Activated CD4-positive, CD25-positive, alpha-beta regulatory T cell (primary cell): Measurements from ENCODE around the gene ZNF189.
"Not testable (repeated sequence)": the region's sequence is repeated elsewhere in the genome, so short reads cannot be mapped to it uniquely, and the experiment has no call there.

ENCODE experiments used
- DNase-seq, 4 experiments: peaks; one replicate each; lab custom pipeline; 2025; lab: John Stamatoyannopoulos, UW

Gene ZNF189

DNA sequence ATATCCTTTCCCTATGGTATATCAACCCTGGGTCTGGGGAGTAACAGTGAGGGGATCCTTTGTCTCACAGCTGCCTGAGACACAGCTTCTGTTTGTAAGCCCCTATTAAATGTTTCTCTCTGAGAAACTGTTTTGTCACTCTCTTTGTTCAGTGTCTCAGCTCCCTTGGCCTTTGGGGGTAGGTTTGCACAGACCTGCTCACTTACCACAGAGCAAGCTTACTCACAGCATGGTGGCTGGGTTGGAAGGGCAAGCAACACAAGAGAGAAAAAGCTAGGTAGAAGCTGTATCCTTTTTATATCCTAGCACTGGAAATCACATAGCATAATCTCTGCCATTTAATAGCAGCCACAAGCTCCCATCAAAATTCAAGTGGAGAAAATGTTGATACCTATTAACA is 18.4 kb upstream of the ZNF189 start:
- no peak for DNase-seq

- DNase-seq: no peak
Observed at GRCh38 chr9:101381118-101381517, 17.5 kb upstream of the ZNF189 start.

- DNase-seq: no peak
Observed at GRCh38 chr9:101381833-101382342, 16.8 kb upstream of the ZNF189 start.

DNA sequence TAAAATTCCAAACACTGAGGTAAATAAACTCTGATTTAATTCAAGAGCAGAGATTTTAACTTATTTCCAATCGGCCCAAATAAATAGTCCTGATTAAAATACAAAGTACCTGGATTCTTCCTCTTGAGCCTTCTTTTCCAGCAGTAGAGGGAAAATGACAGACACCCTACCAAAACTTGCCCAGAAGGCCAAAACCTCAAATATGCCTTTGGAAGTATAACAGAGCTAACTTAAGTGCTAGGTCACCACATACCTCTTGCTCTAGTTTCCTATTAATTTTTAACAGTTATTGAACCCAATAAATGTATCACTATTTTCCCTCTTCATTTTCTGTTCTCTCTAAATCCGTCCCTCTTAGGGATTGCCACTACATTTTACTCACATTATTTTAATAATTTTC is 15.3 kb upstream of the ZNF189 start:
- DNase-seq: no peak

DNA sequence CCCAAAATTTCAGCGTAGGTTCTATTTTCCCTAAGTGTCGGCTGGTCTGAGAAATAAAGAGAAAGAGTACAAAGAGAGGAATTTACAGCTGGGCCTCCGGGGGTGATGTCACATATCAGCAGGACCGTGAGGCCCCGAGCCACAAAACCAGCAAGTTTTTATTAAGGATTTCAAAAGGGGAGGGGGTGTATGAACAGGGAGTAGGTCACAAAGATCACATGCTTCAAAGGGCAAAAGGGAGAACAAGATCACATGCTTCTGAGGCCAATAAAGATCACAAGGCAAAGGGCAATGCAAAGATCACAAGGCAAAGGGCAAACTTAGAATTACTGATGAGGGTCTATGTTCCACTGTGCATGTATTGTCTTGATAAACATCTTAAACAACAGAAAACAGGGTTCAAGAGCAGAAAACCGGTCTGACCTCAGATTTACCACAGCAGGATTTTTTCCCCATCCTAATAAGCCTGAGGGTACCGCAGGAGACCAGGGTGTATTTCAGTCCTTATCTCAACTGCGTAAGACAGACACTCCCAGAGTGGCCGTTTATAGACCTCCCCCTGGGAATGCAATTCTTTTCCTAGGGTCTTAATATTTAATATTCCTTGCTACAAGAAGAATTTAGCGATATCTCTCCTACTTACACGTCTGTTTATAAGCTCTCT is 13.6 kb upstream of the ZNF189 start, which contains the start of gene BAAT:
TSS of gene BAAT (minus strand) at position 134 of the 664 bp plus-strand sequence. CDS start 13,602 bp downstream, outside the sequence.
- DNase-seq: not testable (repeated sequence)

DNA sequence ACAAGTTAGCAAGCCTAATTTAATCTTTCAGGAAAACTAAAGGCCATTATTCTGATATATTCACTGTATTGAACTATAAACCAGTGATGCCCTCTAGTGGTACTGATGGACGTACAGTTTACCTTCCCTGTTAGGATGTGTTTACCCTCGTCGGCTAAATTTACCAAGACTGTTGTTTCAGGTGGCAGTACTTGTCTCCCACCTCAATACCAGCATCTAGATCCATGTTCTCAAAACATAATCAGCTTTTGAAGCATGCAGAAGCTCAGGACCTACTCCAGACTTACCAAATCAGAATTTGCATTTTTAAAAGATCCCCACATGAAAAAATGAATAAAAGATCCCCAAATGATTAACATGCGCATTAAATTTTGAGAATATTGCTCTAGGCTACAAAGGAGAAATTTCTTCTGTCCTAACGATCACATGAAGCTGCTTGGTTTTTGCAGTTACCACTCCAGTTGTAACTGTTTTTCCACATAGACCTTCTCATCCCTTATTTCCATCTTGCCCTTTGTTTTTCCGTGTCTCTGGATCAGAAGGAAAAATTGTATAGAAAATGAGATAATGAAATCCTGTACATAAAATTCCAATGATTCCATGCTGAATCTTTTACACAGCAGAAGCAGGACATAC is 10.7 kb upstream of the ZNF189 start:
- DNase-seq: no peak

DNA sequence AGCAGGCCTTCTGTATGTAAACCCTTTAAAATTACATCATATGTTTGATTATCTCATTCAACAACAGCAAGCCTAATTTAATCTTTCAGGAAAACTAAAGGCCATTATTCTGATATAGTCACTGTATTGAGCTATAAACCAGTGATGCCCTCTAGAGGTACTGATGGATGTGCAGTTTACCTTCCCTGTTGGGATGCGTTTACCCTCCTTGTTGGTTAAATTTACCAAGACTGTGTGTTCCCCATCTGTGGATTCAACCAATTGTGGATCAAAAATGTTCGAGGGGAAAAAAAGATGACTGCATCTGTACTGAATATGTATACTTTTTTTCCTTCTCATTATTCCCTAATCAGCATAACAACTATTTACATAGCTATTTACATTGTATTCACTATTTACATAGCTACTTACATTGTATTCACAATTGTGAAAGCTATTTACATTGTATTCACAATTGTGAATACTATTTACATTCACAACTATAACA is 10.1 kb upstream of the ZNF189 start:
- DNase-seq: no peak

DNA sequence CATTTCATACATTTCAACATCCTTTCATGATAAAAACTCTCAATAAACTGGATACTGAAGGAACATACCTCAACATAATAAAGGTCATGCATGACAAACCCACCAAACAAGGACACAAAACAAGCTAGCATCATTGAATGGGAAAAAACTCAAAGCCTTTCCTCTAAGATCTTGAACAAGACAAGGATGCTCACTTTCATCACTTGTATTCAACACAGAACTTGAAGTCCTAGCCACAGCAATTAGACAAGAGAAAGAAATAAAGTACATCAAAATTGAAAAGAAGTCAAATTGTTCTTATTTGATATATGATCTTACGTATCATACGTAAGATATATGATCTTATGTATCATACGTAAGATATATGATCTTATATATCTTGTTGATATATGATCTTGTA is 5.5 kb upstream of the ZNF189 start:
- DNase-seq: no peak

DNA sequence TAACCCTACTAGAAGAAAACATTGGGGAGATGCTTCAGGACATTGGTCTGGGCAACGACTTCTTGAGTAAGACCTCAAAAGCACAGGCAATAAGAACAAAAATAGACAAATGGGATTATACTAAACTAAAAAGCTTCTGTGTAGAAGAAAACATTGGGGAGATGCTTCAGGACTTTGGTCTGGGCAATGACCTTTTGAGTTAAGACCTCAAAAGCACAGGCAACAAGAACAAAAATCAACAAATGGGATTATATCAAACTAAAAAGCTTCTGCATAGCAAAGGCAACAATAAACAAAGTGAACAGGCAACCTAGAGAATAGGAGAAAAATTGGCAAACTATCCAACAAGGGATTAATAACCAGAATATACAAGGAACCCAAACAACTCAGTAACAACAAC is 4.0 kb upstream of the ZNF189 start:
- no peak for DNase-seq

- no peak for DNase-seq
Observed at GRCh38 chr9:101397746-101398067, 944 bp upstream of the ZNF189 start.

DNA sequence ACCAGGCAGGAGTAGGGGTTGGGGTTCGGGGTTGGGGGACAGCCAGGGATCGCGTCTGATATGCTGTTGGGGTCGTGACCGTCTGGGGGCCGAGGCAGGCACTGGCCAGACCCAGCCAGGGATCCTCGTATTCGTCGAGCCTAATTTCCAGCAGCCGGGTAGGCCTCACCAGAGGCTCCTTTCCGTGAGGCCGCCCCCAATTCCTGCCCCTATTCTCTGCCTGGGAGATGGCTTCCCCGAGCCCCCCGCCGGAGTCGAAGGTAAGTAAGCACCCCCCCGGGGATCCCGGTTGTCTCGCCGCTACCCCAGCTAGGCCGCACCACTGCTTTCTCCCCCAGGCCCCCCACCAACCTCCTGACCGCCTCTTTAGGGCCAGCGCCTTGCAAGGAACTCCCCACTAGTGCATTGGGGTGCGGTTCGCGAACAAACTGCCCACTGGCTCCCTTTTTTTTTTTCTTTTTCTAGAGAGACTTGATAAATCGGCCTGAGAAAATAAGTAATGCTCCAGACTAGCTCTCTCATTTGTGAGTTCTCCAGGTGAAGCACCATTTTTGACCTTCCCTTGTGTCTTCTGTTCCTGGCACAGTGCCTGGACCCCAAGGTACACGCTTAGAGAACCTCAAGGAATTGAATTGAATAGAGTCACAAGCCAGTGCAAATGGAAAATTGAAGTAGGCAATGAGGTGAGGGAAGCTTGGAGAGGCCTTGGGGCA is 435 bp downstream of the ZNF189 start:
- peak in 1 of 4 experiments; percentile 9 for DNase-seq

DNA sequence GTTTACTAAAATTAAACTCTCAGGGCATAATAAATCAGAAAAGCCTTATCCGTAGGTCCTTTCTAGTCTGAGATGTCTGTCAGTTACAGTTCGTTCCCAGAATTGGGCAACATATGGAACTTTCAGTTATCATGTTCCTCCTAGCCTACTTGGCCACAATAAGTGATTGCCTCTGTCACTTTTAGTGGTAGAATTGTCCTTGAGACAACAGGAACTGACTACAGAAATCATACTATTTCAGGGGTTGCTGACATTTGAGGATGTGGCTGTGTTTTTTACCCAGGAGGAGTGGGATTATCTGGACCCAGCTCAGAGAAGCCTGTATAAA is 956 bp downstream of the ZNF189 start:
- no peak for DNase-seq

- no peak for DNase-seq
Observed at GRCh38 chr9:101400120-101400519, 1.5 kb downstream of the ZNF189 start.

GRCh38 chr9:101403516-101404285 is 5.0 kb downstream of the ZNF189 start:
- DNase-seq: no peak

- no peak for DNase-seq
Observed at GRCh38 chr9:101408374-101409078, 9.9 kb downstream of the ZNF189 start.

- no peak for DNase-seq
Observed at GRCh38 chr9:101409079-101409477, 10.4 kb downstream of the ZNF189 start.

- no peak for DNase-seq
Observed at GRCh38 chr9:101414839-101415238, 16.2 kb downstream of the ZNF189 start.

DNA sequence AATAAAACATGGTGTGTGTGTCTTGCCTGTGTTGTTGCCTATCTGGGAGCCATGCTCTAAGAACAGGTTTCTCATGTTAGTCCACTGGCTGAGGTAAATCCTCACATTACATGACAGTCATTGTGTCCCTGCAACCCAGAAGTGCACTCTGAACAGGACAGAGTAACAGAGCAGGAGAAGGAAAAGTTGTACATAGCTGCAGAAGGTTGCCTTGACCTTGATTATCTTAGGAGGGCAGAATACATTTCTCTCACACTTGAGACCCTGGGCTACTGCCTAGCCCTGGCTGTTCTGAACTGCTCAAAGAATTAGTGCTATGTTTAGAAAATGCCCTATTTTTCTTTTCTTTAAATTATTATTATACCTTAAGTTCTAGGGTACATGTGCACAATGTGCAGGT is 16.9 kb downstream of the ZNF189 start:
- no peak for DNase-seq

- no peak for DNase-seq
Observed at GRCh38 chr9:101417389-101417788, 18.7 kb downstream of the ZNF189 start.

DNA sequence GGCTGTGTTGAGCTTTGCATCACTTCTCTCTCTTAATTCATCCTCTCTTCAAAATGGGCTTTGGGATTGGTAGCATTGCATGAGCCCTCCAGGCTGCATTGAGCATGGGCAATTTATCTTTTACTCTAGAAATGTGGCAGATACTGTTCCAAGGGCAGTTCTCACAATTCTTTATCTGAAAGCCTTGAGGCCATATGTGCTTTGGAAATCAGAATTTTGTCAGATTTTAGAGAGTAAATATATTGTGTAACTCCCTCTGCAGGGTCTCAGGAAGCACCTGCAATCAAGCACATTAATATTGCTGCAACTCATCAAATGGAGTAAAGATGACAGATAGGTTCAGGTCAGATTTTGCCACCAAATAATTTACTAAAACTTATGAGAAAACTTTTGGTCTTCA is 19.3 kb downstream of the ZNF189 start:
- no peak for DNase-seq

DNA sequence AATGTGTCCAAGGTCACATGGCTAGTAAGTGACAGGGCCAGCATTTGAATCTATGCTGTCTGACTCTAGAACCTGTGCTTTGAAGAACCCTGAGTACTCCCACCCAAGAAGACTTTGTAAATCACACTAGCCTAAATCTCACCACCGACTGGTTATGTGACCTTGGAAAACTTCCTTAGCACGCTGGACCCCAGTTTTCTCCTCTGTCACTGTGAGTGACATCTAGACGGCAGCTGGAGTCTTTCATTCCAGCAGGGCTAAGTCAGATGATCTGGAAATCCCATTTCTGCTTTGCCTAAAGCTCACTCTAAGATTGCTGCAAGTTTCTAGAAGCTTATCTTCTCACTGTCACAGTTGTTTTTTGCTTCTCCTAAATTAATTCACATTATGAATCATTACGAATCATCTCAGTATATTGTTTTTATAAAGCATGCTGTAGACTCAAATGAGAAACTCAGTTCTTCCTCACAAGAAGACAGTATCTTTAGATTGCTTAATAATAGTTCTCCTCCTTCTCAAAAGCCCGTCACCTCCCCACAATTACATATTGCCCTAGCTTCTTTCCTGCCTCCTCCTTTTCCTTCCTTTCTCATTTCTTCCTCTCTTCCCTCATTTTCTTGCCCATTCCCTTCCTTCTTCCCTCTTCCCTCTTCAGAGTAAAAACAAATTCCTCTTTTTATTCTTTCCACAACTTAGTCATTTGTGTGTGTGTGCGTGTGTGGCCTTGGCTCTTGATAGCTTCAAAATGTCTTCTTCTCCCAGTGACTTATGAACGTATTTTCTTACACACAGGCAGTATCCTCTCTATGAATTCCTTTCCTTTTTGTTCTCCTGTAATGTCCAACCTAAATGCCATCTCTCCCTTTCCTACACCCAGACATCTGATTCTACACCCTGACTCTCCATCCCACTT is 20.1 kb downstream of the ZNF189 start:
- DNase-seq: no peak
